ENCODE results near the gene ACTR3. TPM values are rescaled to one million over a fixed set of nuclear protein-coding genes. Genes with fewer than 3 reads are reported as not detected.
A peak's percentile ranks its signal among the peaks of the same experiment; 100 is the strongest.

The ACTR3 gene
- total RNA-seq, 1 experiment from 2014 or later, result 197 TPM

DNA sequence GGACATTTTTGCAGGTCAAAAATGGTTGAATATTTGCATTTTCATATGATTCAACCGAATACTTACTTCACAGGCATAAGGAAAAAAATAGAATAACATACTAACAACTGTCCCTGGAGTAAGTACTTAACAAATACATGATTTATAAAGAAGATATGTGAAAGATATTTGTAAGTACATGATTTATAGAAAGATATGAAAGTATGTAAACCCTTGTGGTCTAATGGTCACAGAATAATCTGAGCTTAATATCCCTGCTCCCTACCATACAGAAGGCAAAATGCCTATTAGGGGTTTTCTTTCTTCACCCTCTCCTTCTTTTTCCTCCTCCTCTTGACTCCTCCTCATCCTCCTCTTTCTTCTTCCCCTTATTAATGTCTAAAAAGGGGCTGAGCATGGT, 20.6 kb upstream of the ACTR3 start:
- DNase-seq, result no peak
- H3K9ac ChIP-seq (ENCODE audit: low read length), result no peak overlapping the region
- no peaks in the 10 kb centered on the region for H3K36me3 ChIP-seq (ENCODE audit: low read depth, low read length)
- intact Hi-C loops (cut with micrococcal nuclease), result no loop called here
- ChIA-PET CTCF (no interaction called here), POLR2A (ENCODE audit: unreplicated experiment) (no interaction called here)
- TF ChIP-seq EZH2phosphoT487 (IDR thresholded peaks at IDR 0.05; ENCODE audit: borderline replicate concordance, low read length) (no peak), EZH2 (IDR thresholded peaks at IDR 0.05; ENCODE audit: low read length, unreplicated experiment) (no peak)
- TF ChIP-seq, protein P1, sequence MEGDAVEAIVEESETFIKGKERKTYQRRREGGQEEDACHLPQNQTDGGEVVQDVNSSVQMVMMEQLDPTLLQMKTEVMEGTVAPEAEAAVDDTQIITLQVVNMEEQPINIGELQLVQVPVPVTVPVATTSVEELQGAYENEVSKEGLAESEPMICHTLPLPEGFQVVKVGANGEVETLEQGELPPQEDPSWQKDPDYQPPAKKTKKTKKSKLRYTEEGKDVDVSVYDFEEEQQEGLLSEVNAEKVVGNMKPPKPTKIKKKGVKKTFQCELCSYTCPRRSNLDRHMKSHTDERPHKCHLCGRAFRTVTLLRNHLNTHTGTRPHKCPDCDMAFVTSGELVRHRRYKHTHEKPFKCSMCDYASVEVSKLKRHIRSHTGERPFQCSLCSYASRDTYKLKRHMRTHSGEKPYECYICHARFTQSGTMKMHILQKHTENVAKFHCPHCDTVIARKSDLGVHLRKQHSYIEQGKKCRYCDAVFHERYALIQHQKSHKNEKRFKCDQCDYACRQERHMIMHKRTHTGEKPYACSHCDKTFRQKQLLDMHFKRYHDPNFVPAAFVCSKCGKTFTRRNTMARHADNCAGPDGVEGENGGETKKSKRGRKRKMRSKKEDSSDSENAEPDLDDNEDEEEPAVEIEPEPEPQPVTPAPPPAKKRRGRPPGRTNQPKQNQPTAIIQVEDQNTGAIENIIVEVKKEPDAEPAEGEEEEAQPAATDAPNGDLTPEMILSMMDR (conservative IDR thresholded peaks at IDR 0.05; ENCODE audit: low read depth, low read length), result no peak
- no peak overlapping the region for H3K4me3 ChIP-seq (ENCODE audit: low read length)
- H3K9me3 ChIP-seq (ENCODE audit: low read length), result no peaks in the 10 kb centered on the region
- no peak for ATAC-seq
- H3K79me2 ChIP-seq (ENCODE audit: low read length), result no peaks in the 10 kb centered on the region
- no peak overlapping the region for H3K27ac ChIP-seq (ENCODE audit: low read length)
- no peak overlapping the region for H2AFZ ChIP-seq (ENCODE audit: low read length)
- H3K9me2 ChIP-seq (replicated peaks; ENCODE audit: low read length), result no peaks in the 10 kb centered on the region
- no TSS peak for BruUV-seq (replicated peaks)
- no peak overlapping the region for H3K4me2 ChIP-seq (ENCODE audit: low read length)
- H3K27me3 ChIP-seq (ENCODE audit: low read length), result no peaks in the 10 kb centered on the region
- H4K20me1 ChIP-seq (ENCODE audit: low read length), result no peaks in the 10 kb centered on the region
- H3K4me1 ChIP-seq (ENCODE audit: insufficient read depth, low read length), result peaks cover 11% of the 10 kb centered on the region
- H3F3A ChIP-seq (ENCODE audit: low read length, unreplicated experiment), result no peaks in the 10 kb centered on the region

DNA sequence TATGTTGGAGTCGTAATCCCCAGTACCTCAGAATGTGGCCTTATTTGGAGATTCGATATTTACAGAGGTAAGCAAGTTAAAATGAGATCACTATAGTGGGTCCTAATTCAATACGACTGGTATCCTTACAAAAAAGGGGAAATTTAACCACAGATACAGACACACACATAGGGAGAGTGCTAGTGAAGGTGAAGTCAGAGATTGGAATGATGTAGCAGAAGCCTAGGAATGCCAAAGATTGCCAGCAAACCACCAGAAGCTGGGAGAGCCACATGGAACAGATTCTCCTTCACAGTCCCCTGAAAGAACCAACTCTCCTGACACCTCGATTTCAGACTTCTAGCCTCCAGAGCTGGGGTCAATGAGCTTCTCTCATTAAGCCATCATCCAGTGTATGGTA, 17.7 kb upstream of the ACTR3 start:
- Histone ChIP-seq H2AFZ (ENCODE audit: low read length) (no peak overlapping the region), H3K79me2 (ENCODE audit: low read length) (no peaks in the 10 kb centered on the region), H3K9me2 (replicated peaks; ENCODE audit: low read length) (no peaks in the 10 kb centered on the region), H3K9me3 (ENCODE audit: low read length) (no peaks in the 10 kb centered on the region), H3K36me3 (ENCODE audit: low read depth, low read length) (no peaks in the 10 kb centered on the region), H3F3A (ENCODE audit: low read length, unreplicated experiment) (peaks cover under 1% of the 10 kb centered on the region), H3K4me3 (ENCODE audit: low read length) (no peak overlapping the region), H3K27ac (ENCODE audit: low read length) (no peak overlapping the region), H4K20me1 (ENCODE audit: low read length) (no peaks in the 10 kb centered on the region), H3K4me1 (ENCODE audit: insufficient read depth, low read length) (peaks cover 25% of the 10 kb centered on the region), H3K27me3 (ENCODE audit: low read length) (no peaks in the 10 kb centered on the region), H3K9ac (ENCODE audit: low read length) (no peak overlapping the region), H3K4me2 (ENCODE audit: low read length) (no peak overlapping the region)
- TF ChIP-seq EZH2 (IDR thresholded peaks at IDR 0.05; ENCODE audit: low read length, unreplicated experiment), result no peak
- no peak for TF ChIP-seq EZH2phosphoT487 (IDR thresholded peaks at IDR 0.05; ENCODE audit: borderline replicate concordance, low read length)
- TF ChIP-seq, protein P1 (conservative IDR thresholded peaks at IDR 0.05; ENCODE audit: low read depth, low read length), result no peak
- BruUV-seq (replicated peaks), result no TSS peak
- ATAC-seq (no peak), DNase-seq (no peak)
- intact Hi-C loops (cut with micrococcal nuclease), result no loop called here
- ChIA-PET POLR2A (ENCODE audit: unreplicated experiment) (no interaction called here), CTCF (no interaction called here)

DNA sequence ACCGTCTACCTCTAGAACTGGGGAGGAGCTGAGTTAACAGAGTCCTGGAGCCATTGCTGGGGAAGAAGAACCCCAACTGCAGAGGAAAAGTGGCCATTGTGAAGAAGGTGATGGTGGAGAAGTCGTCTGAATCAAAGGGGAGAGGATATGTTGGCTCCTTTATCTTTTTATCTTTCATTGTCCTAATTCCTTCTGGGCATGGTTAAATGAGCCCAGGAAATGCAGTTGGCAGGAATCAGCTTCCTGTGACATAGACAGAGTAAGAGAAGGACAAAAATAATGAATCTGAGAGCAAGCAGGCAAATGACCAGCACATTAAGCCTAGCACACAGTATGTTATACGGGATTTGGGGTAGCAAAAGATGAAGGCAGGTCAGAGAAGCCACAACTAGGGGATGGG, 16.0 kb upstream of the ACTR3 start:
- Histone ChIP-seq H3F3A (ENCODE audit: low read length, unreplicated experiment) (peaks cover 7% of the 10 kb centered on the region), H3K9ac (ENCODE audit: low read length) (no peak overlapping the region), H2AFZ (ENCODE audit: low read length) (no peak overlapping the region), H3K27me3 (ENCODE audit: low read length) (no peaks in the 10 kb centered on the region), H3K4me1 (ENCODE audit: insufficient read depth, low read length) (peaks cover 41% of the 10 kb centered on the region), H3K27ac (ENCODE audit: low read length) (no peak overlapping the region), H4K20me1 (ENCODE audit: low read length) (no peaks in the 10 kb centered on the region), H3K9me3 (ENCODE audit: low read length) (no peaks in the 10 kb centered on the region), H3K79me2 (ENCODE audit: low read length) (no peaks in the 10 kb centered on the region), H3K4me2 (ENCODE audit: low read length) (no peak overlapping the region), H3K9me2 (replicated peaks; ENCODE audit: low read length) (no peaks in the 10 kb centered on the region), H3K36me3 (ENCODE audit: low read depth, low read length) (no peaks in the 10 kb centered on the region), H3K4me3 (ENCODE audit: low read length) (no peak overlapping the region)
- POLR2A ChIA-PET (ENCODE audit: unreplicated experiment), result no interaction called here
- intact Hi-C loops (cut with micrococcal nuclease), result no loop called here
- CTCF ChIA-PET, result interaction anchor here (0.6 kb wide), 1 partner anchor 151 kb away, joined by 3 read pairs; no protein-coding TSS in a partner anchor
- TF ChIP-seq EZH2 (IDR thresholded peaks at IDR 0.05; ENCODE audit: low read length, unreplicated experiment) (no peak), EZH2phosphoT487 (IDR thresholded peaks at IDR 0.05; ENCODE audit: borderline replicate concordance, low read length) (no peak)
- TF ChIP-seq, protein P1 (conservative IDR thresholded peaks at IDR 0.05; ENCODE audit: low read depth, low read length), result no peak
- peak; percentile 18 for ATAC-seq
- DNase-seq, result no peak
- BruUV-seq (replicated peaks), result no TSS peak

Data from PC-3 (cell line).